GM19239 (cell line): ENCODE results near the gene OLR1.
A peak's percentile ranks its signal among the peaks of the same experiment; 100 is the strongest.
"Not testable (repeated sequence)": the region's sequence is repeated elsewhere in the genome, so short reads cannot be mapped to it uniquely, and the experiment has no call there.

Source experiments
- DNase-seq: peaks from one replicate; pipeline ENCODE4 v3.0.0; 2011; ENCODE audit warnings: low spot score; ENCODE audit not compliant: insufficient read length
- FAIRE-seq: peaks from 2 replicates; lab custom pipeline; 2011; peaks lifted over from hg19 to GRCh38; lab: Jason Lieb, UNC

Gene OLR1

GRCh38 chr12:10194160-10194670 lies 22.3 kb upstream of the OLR1 start:
- FAIRE-seq: no peak
- DNase-seq: no peak

DNA sequence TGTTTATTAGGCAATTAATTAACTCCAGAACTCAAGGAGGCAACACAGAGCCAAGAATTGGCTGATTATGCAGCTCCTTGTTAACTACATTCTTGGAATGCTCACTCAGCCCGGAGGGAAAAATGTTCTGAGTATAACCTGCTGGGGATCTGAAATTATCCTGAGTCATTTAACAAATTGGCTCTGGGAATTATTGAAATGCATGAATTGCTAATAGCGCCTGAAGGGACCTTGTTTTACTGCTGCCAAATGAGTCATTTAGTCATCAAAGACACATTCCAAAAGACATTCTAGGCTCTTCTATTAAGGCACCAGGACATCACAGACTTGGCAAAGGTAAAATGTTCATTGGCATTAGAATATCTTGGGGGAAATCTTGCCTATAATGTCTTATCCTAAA lies 19.9 kb upstream of the OLR1 start:
- FAIRE-seq (no peak), DNase-seq (no peak)

- peak; percentile 89 for FAIRE-seq
Observed at GRCh38 chr12:10190558-10191388, 18.8 kb upstream of the OLR1 start.

GRCh38 chr12:10189653-10190052 lies 17.7 kb upstream of the OLR1 start:
- no peak for DNase-seq
- FAIRE-seq: no peak

More at GRCh38 chr12:10190558-10191388, 18.8 kb upstream of the OLR1 start:
- peak; percentile 54 for DNase-seq

- not testable (repeated sequence) for DNase-seq, FAIRE-seq
Observed at GRCh38 chr12:10186958-10187357, 15.0 kb upstream of the OLR1 start.

DNA sequence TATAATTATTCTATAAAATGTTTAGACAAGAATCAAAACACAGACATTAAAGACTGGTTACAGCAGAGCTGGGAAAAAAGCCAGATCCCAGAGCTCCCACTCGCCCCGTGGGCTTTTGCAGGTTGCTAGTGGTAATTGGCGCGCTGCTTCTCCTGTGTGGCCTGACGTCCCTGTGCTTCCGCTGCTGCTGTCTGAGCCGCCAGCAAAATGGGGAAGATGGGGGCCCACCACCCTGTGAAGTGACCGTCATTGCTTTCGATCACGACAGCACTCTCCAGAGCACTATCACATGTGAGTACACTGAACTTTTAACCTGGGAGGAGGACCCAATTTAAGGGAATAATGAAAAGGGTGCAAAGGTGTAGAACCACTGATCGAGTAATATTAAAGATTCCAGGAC lies 14.4 kb upstream of the OLR1 start:
- DNase-seq (no peak), FAIRE-seq (no peak)

DNA sequence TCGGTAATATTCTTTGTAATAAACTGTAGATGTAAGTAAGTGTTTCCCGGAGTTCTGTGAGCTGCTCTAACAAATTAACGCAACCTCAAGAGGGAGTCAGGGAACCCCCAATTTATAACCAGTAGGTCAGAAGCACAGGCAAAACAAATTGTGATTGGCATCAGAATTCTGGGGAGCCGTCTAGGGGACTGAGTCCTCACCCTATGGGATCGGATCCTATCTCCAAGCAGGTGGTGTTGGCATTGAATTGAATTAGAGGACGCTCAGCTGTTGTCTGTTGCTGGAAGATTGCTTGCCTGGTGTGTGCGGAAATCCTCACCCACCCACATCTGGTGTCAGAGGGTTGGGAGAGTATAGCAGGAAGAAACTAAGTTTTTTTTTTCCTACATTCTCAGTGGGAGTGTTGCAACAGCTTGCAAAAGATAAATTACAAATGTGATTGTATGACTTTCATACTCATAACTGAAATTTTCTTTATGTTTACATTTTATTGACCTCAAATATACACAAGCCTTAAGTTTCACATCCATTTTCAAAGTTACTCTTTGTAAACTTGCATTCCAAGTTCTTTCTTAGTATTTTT lies 12.4 kb upstream of the OLR1 start:
- DNase-seq (no peak), FAIRE-seq (no peak)

GRCh38 chr12:10182354-10183049 lies 10.6 kb upstream of the OLR1 start:
- FAIRE-seq: no peak
- no peak for DNase-seq

GRCh38 chr12:10179776-10180181 lies 7.8 kb upstream of the OLR1 start:
- no peak for FAIRE-seq
- no peak for DNase-seq

DNA sequence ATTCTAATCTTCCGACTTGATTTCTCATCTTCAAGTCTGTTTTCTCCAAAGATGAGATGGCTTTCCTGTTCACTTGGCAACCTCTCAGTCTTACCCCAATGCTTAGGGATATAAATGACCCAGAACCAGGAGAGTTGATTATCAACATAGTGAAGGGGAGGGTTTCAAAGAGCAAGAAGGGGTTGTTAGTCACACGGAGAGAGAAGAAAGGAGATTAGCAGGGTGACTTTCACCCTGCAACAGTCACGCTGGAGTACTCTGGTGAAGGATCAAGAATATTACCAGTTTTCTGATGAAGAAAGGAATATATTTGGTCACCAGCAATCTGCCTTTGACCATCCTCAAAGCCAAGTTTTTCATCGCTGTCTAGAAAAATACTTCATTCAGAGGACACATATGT lies 6.9 kb upstream of the OLR1 start, which contains the start of gene TMEM52B:
Gene TMEM52B (plus strand): TSS at position 212 of the 400 bp plus-strand sequence. CDS start 543 bp downstream, outside the sequence.
- FAIRE-seq (no peak), DNase-seq (no peak)

DNA sequence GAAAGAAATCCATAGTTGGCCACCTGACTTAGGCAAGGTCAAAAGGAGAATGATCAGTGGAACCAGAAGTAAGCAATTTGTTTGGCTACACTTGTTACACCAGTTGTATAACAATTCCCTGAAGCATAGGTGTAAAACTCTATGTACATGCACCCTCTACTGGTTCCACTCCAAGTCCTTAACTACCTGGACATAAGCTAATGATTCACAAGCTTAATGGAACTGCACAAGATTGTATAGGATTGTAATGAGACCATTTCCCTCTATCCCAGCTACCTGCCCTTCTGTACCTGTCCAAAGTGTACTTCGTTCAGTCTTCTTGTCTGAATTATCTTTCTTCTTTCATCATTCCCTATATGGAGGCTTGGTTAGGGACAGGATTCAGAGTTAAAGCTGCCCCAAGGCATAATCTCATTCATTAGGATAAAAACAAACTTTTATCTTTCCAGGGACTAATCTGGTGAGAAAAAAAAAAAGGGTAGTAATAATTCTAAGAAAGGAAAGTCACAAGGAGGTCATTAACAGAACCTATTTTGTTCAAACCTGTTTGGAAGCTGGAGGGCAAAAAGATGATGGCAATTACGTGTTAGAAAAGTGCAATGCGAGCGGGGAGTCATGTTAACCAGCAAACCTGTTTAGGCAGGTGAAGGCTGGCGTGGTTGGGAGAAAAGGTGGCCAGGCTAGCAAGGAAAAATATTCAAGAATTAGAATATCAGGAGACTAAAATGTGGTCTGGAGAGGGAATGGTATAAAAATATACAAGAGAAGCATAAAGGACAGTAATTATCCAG lies 4.1 kb upstream of the OLR1 start:
- DNase-seq (no peak), FAIRE-seq (no peak)

GRCh38 chr12:10174986-10175614 lies 3.2 kb upstream of the OLR1 start:
- DNase-seq: no peak
- no peak for FAIRE-seq

- DNase-seq (no peak), FAIRE-seq (no peak)
Observed at GRCh38 chr12:10170216-10170615, 1.7 kb downstream of the OLR1 start.

DNA sequence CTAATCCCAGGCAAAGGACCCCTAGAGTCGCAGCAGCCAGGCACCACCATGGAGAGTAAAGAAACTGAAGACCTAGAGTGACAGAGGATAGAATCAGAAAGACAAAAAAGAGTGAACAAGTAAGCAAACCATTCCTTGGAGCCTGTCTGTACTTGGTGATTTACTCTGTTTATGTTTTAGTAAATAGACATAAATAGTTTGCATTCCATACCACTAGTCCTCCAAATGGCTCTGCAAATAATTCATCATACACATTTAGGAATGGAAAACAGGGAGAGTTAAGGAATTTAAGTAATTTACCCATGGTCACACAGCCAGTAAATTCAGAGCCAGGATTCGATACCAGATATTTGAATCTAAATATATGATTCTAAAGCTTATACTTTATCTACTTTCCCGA lies 2.8 kb downstream of the OLR1 start:
- FAIRE-seq (no peak), DNase-seq (no peak)

- DNase-seq (no peak), FAIRE-seq (no peak)
Observed at GRCh38 chr12:10167599-10167998, 4.3 kb downstream of the OLR1 start.

- FAIRE-seq (no peak), DNase-seq (no peak)
Observed at GRCh38 chr12:10165421-10165820, 6.5 kb downstream of the OLR1 start.

- DNase-seq (no peak), FAIRE-seq (no peak)
Observed at GRCh38 chr12:10163084-10163483, 8.8 kb downstream of the OLR1 start.

DNA sequence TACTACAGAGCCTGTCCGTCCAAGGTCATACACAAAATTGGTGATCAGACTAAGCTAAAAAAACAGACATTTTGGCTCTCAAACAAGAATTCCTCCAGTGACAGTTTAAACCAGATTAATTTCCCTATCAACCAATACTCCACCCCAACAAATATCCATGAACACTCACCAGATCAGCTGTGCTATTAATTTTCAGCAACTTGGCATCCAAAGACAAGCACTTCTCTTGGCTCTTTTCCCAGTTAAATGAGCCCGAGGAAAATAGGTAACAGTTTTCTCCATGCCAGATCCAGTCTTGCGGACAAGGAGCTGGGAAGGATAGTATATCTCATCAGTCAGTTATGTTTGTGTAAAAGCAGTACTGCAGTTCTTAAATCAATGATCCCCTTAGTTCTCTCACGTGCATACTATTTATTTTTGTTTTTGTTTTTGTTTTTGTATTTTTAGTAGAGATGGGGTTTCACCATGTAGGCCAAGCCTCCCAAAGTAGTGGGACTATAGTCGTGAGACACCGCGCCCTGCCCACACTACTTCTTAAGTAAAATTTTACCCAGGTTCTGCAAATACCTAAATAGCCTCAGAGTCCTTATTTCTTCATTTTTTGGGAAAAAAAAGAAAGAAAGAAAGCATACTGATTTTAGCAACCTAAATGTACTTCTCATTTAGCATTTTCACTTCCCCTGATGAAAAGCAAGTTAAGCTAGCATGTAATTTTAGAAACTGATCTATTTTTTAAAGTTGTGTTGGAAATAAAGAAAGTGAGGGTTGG lies 11.1 kb downstream of the OLR1 start:
- DNase-seq (no peak), FAIRE-seq (no peak)

DNA sequence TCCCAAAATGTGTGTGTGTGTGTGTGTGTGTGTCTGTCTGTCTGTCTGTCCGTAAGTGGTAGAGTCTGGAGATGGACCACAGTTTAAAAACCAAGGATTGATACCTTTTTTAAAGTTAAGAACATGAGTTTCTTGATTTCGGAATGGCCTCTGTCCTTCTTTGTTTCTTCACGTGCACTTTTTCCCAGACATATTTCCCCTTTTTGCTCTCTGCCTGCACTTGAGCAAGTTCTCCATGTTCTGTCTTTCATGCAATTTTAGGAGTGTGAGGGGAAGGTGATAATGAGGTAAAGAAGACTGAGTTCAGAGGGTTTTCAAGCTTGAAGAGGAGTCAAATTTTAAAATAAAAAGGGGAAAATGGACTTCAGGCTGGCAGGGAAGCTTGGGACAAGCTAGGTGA lies 12.7 kb downstream of the OLR1 start:
- DNase-seq: no peak
- FAIRE-seq: no peak
